Lung (tissue), 12 donors: Measurements from ENCODE around the gene ALG14. TPM values are rescaled to one million over a fixed set of nuclear protein-coding genes. Genes with fewer than 3 reads are reported as not detected.
"Not testable (repeated sequence)": the region's sequence is repeated elsewhere in the genome, so short reads cannot be mapped to it uniquely, and the experiment has no call there.

Experiments
- ATAC-seq: fragments of 200-7000 bp; cut with Tn5 transposase; one replicate; pipeline ENCODE4 v1.9.1; 2020; ENCODE audit warnings: moderate number of reproducible peaks; ENCODE audit not compliant: insufficient read depth, low FRiP score
- DNase-seq, 3 donors: peaks; one replicate each; pipeline ENCODE4 v3.0.0-alpha.2; 2013 to 2017
- H3K27ac ChIP-seq, 2 donors: one replicate each; pipeline ENCODE4 v1.5.1; 2013; ENCODE audit warnings: mild to moderate bottlenecking in 2 of 2, moderate library complexity in 2 of 2, control low read depth in 1 of 2, inconsistent platforms in 1 of 2, low read depth in 1 of 2, low read length in 1 of 2
- H3K27me3 ChIP-seq, 3 donors: one replicate each; pipeline ENCODE4 v1.5.1; 2013; ENCODE audit warnings: low read length in 2 of 3; ENCODE audit not compliant: control insufficient read depth in 3 of 3, insufficient read depth in 3 of 3
- H3K36me3 ChIP-seq, 4 donors: one replicate each; pipeline ENCODE4 v1.5.1; 2013; ENCODE audit warnings: low read length in 4 of 4, mild to moderate bottlenecking in 1 of 4, moderate library complexity in 1 of 4; ENCODE audit not compliant: control insufficient read depth in 4 of 4, insufficient read depth in 4 of 4
- H3K4me1 ChIP-seq, 5 donors: one replicate each; pipeline ENCODE4 v1.5.1; 2013; ENCODE audit warnings: low read length in 5 of 5, mild to moderate bottlenecking in 2 of 5, moderate library complexity in 1 of 5; ENCODE audit not compliant: control insufficient read depth in 5 of 5, insufficient read depth in 5 of 5
- H3K4me3 ChIP-seq: one replicate; pipeline ENCODE4 v1.5.1; 2013; ENCODE audit warnings: mild to moderate bottlenecking, control low read depth, moderate library complexity
- H3K9ac ChIP-seq, 2 donors: one replicate each; pipeline ENCODE4 v1.5.1; 2013; ENCODE audit warnings: low read length in 2 of 2, control low read depth in 1 of 2; ENCODE audit not compliant: insufficient read depth in 1 of 2
- H3K9me3 ChIP-seq, 4 donors: one replicate each; pipeline ENCODE4 v1.5.1; 2013; ENCODE audit warnings: low read length in 3 of 4, mild to moderate bottlenecking in 1 of 4, moderate library complexity in 1 of 4; ENCODE audit not compliant: control insufficient read depth in 4 of 4, insufficient read depth in 3 of 4
- WGBS, 2 donors: extraction: QIAGEN DNeasy Blood & Tissue Kit; methylation state at CpG; one replicate each; pipeline ENCODE4 v1.1.7; 2013; 5-methylcytosine and 5-hydroxymethylcytosine counted together
- polyA plus RNA-seq, 2 donors: library from polyadenylated mRNA; stranded (reverse); fragments of 200-250 nt; gene quantifications; one replicate each; pipeline ENCODE4 v1.2.1, GENCODE V29; 2013
- total RNA-seq, 2 donors: library from RNA; depleted of rRNA in 1 of 2; stranded (reverse); fragments of >200 nt in 1 of 2; gene quantifications; one replicate each; pipeline ENCODE4 v1.2.1, GENCODE V29; 2014 to 2021
- TF ChIP-seq, protein P1 (sequence below): IDR thresholded peaks from 2 replicates; pipeline ENCODE4 v1.5.1; 2012; ENCODE audit warnings: mild to moderate bottlenecking; ENCODE audit errors: control extremely low read depth, extremely low read depth
- donor health status: control.
- donor health status: control.
- donor health status: Bipolar disorder and iron deficiency.
- donor health status: healthy.
- donor health status: DM: yes; HTN: yes; CAD: no.

The ALG14 gene
- total and polyA plus RNA-seq, 4 donors: 0.97 to 7.5 (median 1.6) TPM

DNA sequence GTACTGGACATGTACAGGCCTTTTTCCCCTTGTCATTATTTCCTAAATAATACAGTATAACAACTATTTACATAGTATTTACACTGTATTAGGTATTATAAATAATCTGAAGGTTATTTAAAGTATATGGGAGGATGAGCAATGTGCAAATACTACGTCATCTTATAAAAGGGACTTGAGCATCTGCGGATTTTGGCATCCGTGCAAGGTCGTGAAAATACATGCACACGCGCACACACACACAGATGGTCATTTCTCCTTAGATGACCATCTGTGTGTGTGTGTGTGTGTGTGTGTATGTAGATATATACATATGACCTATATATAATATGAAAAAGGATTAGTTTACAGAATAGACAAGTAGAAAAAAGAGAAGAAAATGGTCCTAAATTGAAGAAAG, 15.4 kb downstream of the ALG14 start:
- DNase-seq (no peak), ATAC-seq (no peak)
- Histone ChIP-seq H3K27me3 (no peaks in the 10 kb centered on the region), H3K36me3 (peaks cover 0 to 5% (median under 1%) of the 10 kb centered on the region in 4 donors), H3K9me3 (no peaks in the 10 kb centered on the region), H3K4me3 (no peak overlapping the region), H3K9ac (no peak overlapping the region), H3K27ac (no peak overlapping the region), H3K4me1 (no peaks in the 10 kb centered on the region)
- TF ChIP-seq, protein P1, sequence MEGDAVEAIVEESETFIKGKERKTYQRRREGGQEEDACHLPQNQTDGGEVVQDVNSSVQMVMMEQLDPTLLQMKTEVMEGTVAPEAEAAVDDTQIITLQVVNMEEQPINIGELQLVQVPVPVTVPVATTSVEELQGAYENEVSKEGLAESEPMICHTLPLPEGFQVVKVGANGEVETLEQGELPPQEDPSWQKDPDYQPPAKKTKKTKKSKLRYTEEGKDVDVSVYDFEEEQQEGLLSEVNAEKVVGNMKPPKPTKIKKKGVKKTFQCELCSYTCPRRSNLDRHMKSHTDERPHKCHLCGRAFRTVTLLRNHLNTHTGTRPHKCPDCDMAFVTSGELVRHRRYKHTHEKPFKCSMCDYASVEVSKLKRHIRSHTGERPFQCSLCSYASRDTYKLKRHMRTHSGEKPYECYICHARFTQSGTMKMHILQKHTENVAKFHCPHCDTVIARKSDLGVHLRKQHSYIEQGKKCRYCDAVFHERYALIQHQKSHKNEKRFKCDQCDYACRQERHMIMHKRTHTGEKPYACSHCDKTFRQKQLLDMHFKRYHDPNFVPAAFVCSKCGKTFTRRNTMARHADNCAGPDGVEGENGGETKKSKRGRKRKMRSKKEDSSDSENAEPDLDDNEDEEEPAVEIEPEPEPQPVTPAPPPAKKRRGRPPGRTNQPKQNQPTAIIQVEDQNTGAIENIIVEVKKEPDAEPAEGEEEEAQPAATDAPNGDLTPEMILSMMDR: no peak
- 96 to 97% methylated on average over 6 of the region's 6 CpGs for WGBS, 2 donors

DNA sequence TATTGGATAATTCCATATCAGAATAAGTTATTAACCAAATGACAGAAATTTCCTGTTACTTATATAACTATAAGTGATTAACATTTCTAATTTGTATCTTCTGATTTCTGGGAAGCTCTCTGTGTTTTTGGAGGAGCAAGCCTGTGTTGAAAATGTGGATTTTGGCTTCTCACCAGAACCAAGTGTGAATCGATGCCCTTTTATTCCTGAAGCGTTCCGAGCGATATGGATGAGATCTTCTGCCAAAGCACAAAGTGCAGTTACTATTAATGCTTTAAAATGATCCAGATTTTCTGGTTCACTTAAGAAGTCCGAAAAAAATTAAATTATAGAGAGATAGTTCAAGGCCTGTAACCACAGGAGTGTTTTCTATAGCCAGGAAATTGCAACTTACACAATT, 22.8 kb downstream of the ALG14 start:
- Histone ChIP-seq H3K9ac (peak overlapping the region in 1 of 2 donors; percentile 49), H3K9me3 (no peaks in the 10 kb centered on the region), H3K4me3 (no peak overlapping the region), H3K27ac (no peak overlapping the region), H3K27me3 (no peaks in the 10 kb centered on the region), H3K4me1 (peaks cover 0 to 4% (median 0%) of the 10 kb centered on the region in 5 donors), H3K36me3 (no peaks in the 10 kb centered on the region)
- ATAC-seq (no peak), DNase-seq (peak in 2 of 3 donors; percentile 12 to 38)
- TF ChIP-seq, protein P1: no peak
- WGBS, 2 donors: 78 to 85% methylated on average over 5 of the region's 5 CpGs

DNA sequence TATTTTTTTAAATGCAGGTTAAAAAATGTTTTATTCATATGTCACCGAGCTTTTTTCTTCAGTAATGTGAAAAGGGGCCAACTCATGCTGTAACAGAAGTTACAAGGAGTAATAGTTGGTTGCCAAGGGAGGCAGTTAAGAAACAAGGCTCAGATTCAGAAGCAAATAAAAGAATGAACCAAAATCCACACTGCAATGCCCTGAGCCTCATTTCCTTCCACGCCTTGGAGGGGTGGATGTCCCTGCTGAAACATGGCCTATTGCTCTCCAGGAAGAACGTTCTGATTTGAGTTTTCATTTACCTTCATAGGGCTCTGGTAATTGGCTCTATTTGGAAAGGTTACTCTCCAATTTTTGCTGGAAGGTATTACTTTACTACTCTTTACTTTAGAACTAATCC, 24.4 kb downstream of the ALG14 start:
- Histone ChIP-seq H3K9ac (no peak overlapping the region), H3K4me1 (peaks cover 0 to 4% (median under 1%) of the 10 kb centered on the region in 5 donors), H3K27me3 (no peaks in the 10 kb centered on the region), H3K27ac (no peak overlapping the region), H3K36me3 (no peaks in the 10 kb centered on the region), H3K4me3 (no peak overlapping the region), H3K9me3 (no peaks in the 10 kb centered on the region)
- TF ChIP-seq, protein P1: no peak
- 68 to 78% methylated on average over 3 of the region's 3 CpGs for WGBS, 2 donors
- ATAC-seq (no peak), DNase-seq (peak in 1 of 3 donors; percentile 25)

DNA sequence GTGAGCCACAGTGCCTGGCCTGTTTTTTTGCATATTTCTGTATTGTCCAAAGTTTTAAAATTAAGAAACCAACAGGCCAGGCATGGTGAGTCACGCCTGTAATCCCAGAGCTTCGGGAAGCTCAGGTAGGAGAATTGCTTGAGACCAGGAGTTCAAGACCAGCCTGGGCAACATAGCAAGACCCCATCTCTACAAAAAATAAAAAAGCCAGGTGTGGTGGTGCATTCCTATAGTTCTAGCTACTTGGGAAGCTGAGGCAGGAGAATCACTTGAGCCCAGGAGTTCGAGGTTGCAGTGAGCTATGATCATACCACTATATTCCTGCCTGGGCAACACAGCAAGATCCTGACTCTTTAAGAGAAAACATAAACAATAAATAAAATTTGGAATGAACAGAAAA, 25.1 kb downstream of the ALG14 start:
- not testable (repeated sequence) for H3K4me3 ChIP-seq, H3K27ac ChIP-seq, H3K27me3 ChIP-seq, DNase-seq, H3K9ac ChIP-seq, ATAC-seq, H3K36me3 ChIP-seq, H3K9me3 ChIP-seq
- H3K4me1 ChIP-seq: peaks cover 0 to 11% (median 1%) of the 10 kb centered on the region in 5 donors
- WGBS, 2 donors: 99% methylated on average over 3 of the region's 3 CpGs
